ENCODE measurements around the gene SNCG.
"Not testable (repeated sequence)": the region's sequence is repeated elsewhere in the genome, so short reads cannot be mapped to it uniquely, and the experiment has no call there.

Gene SNCG

DNA sequence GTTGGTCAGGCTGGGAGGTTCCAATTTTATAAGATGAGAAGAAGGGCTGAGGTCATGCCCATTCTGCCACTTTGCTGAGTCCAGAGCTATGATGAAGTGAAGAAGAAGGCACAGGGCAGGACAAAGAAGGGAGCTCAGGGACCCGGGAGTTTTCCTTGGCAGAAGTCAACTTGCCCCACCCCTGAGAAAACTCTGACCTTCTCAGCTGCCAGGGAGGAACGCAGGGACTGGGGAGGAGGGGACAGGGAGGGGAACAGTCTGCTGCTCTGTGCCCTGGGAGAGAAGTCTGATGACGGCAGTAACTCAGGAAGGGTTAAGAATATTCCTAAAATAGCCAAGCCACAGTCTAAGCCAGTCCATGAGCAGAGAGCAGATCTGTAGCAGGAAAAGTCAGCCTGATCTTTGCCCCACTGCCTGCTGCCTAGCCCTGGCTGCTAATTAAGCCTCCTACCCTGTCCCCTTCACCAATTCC lies 21.6 kb downstream of the SNCG start:
- no peak for DNase-seq

DNA sequence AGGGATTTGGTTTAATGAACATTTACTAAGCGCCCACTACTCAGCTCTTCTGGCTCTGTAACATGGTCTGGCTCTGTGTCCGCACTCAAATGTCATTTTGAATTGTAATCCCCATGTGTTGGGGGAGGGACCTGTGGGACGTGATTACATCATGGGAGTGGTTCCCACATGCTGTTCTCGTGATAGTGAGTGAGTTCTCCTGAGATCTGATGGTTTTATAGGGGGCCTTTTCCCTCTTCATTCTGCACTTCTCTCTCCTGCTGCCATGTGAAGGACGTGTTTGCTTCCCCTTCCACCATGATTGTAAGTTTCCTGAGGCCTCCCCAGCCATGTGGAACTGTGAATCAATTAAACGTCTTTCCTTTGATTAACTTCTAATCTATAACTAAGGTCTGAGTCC lies 22.6 kb downstream of the SNCG start:
- not testable (repeated sequence) for DNase-seq

DNA sequence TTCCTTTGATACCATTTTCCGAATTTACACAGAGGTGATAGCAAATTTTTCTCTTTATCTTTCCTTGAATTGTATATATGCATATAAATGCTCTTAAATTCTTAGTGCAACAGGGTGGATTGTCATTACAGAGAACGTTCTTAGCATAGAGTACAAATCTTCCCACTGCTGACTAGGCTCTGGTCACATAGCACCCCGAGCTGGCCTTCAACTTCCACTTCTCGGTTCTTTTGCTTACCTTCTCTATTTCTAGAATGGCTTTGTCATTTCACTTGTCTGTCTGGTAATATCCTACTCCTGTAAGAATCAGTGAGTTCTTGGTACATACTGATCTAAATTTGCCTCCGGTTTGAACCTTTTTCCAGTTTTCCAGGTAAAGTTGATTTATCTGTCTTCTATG lies 23.3 kb downstream of the SNCG start:
- DNase-seq: no peak

GRCh38 chr10:86984498-86984897 lies 26.1 kb downstream of the SNCG start:
- DNase-seq: not testable (repeated sequence)

DNA sequence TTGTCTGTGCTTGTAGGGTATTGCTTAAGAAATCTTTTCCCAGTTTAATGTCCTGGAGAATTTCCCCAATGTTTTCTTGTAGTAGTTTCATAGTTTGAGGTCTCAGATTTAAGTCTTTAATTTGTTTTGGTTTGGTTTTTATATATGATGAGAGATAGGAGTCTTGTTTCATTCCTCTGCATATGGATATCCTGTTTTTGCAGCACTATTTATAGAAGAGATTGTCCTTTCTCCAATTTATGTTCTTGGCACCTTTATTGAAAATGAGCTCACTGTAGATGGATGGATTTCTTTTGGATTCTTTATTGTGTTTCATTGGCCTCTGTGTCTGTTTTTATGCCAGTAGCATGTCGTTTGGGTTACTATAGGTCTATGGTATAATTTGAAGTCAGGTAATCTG lies 30.1 kb downstream of the SNCG start:
- no peak for DNase-seq

GRCh38 chr10:86991362-86991761 lies 33.0 kb downstream of the SNCG start:
- DNase-seq: not testable (repeated sequence)

- DNase-seq: no peak
Observed at GRCh38 chr10:86992456-86992855, 34.1 kb downstream of the SNCG start.

GRCh38 chr10:86992929-86993328 lies 34.5 kb downstream of the SNCG start:
- no peak for DNase-seq

DNA sequence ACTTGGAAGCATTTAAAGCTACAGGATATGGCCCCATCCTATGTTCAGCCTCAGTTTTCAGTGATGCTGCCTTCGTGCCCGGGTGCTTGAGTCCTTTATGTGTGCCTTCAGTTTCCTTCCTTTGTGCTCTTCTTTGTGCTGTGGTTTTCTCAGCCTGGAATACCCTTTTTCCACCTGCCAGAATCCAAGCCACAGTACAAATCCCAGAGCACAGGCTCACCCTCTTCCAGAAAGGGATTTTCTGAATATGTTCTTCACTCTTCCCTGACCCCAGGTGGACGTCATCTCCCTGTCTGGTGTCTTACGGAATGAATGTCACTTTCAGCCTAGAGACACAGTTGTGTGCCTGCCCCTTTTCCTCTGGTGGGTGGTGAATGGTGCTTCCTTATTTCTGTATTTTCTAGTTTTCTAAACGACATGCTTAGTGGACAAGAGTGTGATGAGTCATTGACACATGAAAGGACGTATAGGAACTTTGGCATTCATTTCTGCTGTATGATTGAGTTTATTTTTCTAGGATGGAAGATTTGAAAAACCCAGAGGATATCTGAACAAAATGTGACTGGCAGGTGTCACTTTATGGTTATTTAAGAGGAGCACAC lies 41.5 kb downstream of the SNCG start:
- DNase-seq: not testable (repeated sequence)

DNA sequence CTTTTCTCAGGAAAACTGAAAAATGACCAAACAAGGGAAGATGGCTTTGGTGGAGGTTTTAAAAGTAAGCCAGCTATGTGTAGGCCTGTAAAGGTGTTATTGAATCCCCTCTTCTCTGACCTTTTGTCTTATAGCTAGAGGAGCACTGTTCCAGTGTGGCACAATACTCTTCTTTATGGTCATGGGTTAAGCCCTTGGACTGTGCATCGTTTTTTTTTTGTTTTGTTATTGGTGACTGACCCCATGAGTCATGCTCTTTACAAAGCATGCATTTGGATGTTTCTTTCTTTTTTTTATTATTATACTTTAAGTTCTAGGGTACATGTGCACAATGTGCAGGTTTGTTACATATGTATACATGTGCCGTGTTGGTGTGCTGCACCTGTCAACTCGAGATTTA lies 42.1 kb downstream of the SNCG start:
- DNase-seq: no peak

GRCh38 chr10:87007124-87007523 lies 48.7 kb downstream of the SNCG start:
- not testable (repeated sequence) for DNase-seq

GRCh38 chr10:87007674-87008073 lies 49.3 kb downstream of the SNCG start:
- DNase-seq: not testable (repeated sequence)

DNA sequence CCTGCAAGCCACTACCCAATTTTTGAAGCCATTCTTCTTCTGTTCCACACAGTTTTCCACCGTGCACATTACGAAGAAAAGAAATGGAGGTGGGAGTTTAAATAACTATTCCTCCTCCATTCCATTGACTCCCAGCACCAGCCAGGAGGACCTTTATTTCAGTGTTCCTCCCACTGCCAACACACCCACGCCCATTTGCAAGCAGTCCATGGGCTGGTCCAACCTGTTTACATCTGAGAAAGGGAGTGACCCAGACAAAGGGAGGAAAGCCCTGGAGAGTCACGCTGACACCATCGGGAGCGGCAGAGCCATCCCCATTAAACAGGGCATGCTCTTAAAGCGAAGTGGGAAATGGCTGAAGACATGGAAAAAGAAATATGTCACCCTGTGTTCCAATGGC lies 49.9 kb downstream of the SNCG start:
- DNase-seq: not testable (repeated sequence)

GRCh38 chr10:87009134-87009696 lies 50.8 kb downstream of the SNCG start:
- not testable (repeated sequence) for DNase-seq
